Measurements from ENCODE around the gene NHP2. TPM values are rescaled to one million over a fixed set of nuclear protein-coding genes. Genes with fewer than 3 reads are reported as not detected.

Gene NHP2
- total and polyA plus RNA-seq, 10 of the 15 experiments (the other 5 are each of a cell fraction or from before 2014, with no cell fraction given): 39.2 to 513 (median 198) TPM

DNA sequence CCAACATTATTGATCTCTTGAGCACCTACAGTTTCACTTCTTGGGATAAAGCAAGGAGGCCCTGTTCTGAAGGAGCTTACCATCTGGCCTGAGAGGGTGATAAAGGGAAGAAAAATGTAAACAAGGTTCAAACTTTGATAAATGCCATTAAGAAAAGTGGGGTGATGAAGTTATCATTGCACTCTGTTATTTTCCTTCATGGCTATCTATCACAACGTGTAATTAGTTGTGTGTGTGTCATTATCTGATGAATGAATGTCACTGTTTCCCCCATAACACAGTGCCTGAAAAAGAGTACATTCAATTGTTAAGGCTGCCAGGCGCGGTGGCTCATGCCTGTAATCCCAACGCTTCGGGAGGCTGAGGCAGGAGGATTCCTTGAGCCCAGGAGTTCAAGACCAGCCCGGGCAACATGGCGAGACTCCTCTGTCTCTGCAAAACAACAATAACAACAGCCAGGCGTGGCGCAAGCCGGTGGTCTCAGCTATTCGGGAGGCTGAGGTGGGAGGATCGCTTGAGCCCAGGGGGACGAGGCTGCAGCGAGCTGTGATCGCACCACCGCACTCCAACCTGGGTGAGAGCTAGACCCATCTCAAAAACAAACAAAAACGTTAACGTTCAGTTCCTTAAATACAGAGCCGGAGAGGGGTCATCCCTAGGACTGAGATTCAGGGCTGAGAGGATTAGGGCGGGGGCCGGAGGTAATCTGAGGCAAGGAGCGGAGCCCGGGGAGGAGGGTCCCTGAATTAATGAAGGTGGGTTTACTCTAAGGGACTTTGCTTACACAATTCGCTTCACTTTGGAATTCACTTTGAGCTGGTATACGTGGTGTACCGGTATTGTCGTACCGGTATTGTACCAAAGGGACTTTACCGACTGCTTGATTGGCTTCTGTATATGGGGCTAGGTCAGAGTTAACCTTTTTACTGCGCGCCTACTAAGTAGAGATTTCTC lies 917 bp downstream of the NHP2 start:
- ChIA-PET SMC1A (ENCODE audit: uncharacterized antibody, unreplicated experiment) (interaction anchor here (0.6 to 1.9 kb wide), 5 partner anchors 29 to 83 kb away, joined by 3 to 6 read pairs (median 3); no protein-coding TSS in a partner anchor), CTCF (interaction anchor here (0.7 to 13.8 kb wide), 8 partner anchors 10 to 76 kb away, joined by 3 to 183 read pairs (median 4); no protein-coding TSS in a partner anchor), RAD21 (ENCODE audit: unreplicated experiment) (interaction anchor here (0.6 to 1.3 kb wide), 5 partner anchors 21 to 592 kb away, joined by 3 to 10 read pairs (median 3); no protein-coding TSS in a partner anchor), POLR2A (interaction anchor here (0.7 to 2.1 kb wide), 4 partner anchors 9 to 51 kb away, joined by 3 to 8 read pairs (median 4); partner anchors contain the start of gene HNRNPAB)
- Histone ChIP-seq H3K4me3 (peak overlapping the region; percentile 89), H3K27me3 (replicated peaks in 1 of 2; ENCODE audit: control insufficient read depth in 2 of 2, insufficient read depth in 2 of 2, low read length in 1 of 2) (no peaks in the 10 kb centered on the region), H3K9me3 (replicated peaks; ENCODE audit: control insufficient read depth, insufficient read depth, low read length) (no peaks in the 10 kb centered on the region), H3K36me3 (ENCODE audit: control insufficient read depth in 2 of 2, insufficient read depth in 2 of 2, low read length in 1 of 2) (peaks cover 16 to 21% of the 10 kb centered on the region in 2 experiments; a peak in 3 of 4 replicates), H3K79me2 (ENCODE audit: control insufficient read depth, insufficient read depth, low read length) (peaks cover 15% of the 10 kb centered on the region), H2AFZ (ENCODE audit: control insufficient read depth, low read depth, low read length) (no peak overlapping the region), H3K4me1 (ENCODE audit: control insufficient read depth, insufficient read depth, low read length) (peaks cover 7% of the 10 kb centered on the region; the same call in 1 of the 2 replicates), H3K4me2 (ENCODE audit: control insufficient read depth, insufficient read depth) (peak overlapping the region; percentile 89), H3K9ac (ENCODE audit: control insufficient read depth, insufficient read depth, low read length) (peak overlapping the region; percentile 84), H4K20me1 (ENCODE audit: control insufficient read depth, insufficient read depth) (no peaks in the 10 kb centered on the region), H3K27ac (ENCODE audit: control insufficient read depth, insufficient read depth) (peak overlapping the region; percentile 67)
- no peak for DNase-seq (ENCODE audit: low read depth, low spot score)
- in situ Hi-C loops (cut with MboI): no loop called here
- TF ChIP-seq MTA3 (IDR thresholded peaks at IDR 0.05; ENCODE audit: borderline replicate concordance, low read length) (0 out of 2 replicates have a peak, but pooled peaks have one; percentile 13), HSF1 (IDR thresholded peaks at IDR 0.05; ENCODE audit: low read depth, low read length) (no peak), ZNF384 (IDR thresholded peaks at IDR 0.05; ENCODE audit: borderline replicate concordance, low read depth, low read length) (no peak)
- 47% methylated on average over 31 of the region's 31 CpGs for WGBS (ENCODE audit: insufficient coverage, insufficient replicate concordance, low lambda C conversion rate, missing lambda C conversion rate)
- intact Hi-C loops (cut with micrococcal nuclease; ENCODE audit: unreplicated experiment): no loop called here
- no peak; the same call in 2 of the 3 replicates for ATAC-seq
- no TSS peak for BruUV-seq (replicated peaks)
- no peak for FAIRE-seq
